ENCODE measurements around the gene FBXO24. TPM values are rescaled to one million over a fixed set of nuclear protein-coding genes. Genes with fewer than 3 reads are reported as not detected.

The FBXO24 gene
- total RNA-seq, 4 donors from 2014 or later, result 2.9 to 4.9 TPM; not detected in 2

DNA sequence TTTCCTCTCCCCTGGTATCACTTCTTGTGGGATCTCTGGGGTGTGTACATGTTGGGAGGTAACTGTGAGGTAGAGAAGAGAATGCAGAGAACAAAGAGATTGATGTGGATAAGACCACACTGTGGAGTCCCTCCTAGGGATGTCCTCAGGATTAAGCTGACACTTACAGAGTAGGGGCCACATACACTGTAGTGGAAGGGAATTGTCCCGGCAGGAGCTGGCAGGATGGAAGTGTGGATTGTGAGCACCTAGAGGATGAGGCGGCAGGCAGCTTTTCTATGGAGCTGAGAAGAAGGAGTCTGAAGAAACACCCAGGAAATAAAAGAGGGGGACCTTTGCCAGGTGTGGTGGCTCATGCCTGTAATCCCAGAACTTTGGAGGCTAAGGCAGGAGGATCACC lies 33.6 kb upstream of the FBXO24 start:
- no peak overlapping the region for H3K27ac ChIP-seq
- intact Hi-C loops (cut with DNase I; ENCODE audit: low total_unique reads), result no loop called here
- DNase-seq, result no peak
- H3K4me3 ChIP-seq, result no peak overlapping the region
- H3K4me1 ChIP-seq, result peaks cover 7 to 11% of the 10 kb centered on the region in 2 donors
- no peaks in the 10 kb centered on the region for H3K36me3 ChIP-seq
- TF ChIP-seq, protein P1, sequence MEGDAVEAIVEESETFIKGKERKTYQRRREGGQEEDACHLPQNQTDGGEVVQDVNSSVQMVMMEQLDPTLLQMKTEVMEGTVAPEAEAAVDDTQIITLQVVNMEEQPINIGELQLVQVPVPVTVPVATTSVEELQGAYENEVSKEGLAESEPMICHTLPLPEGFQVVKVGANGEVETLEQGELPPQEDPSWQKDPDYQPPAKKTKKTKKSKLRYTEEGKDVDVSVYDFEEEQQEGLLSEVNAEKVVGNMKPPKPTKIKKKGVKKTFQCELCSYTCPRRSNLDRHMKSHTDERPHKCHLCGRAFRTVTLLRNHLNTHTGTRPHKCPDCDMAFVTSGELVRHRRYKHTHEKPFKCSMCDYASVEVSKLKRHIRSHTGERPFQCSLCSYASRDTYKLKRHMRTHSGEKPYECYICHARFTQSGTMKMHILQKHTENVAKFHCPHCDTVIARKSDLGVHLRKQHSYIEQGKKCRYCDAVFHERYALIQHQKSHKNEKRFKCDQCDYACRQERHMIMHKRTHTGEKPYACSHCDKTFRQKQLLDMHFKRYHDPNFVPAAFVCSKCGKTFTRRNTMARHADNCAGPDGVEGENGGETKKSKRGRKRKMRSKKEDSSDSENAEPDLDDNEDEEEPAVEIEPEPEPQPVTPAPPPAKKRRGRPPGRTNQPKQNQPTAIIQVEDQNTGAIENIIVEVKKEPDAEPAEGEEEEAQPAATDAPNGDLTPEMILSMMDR (IDR thresholded peaks at IDR 0.05), result no peak
- TF ChIP-seq POLR2A (IDR thresholded peaks at IDR 0.05), result no peak
- no peaks in the 10 kb centered on the region for H3K27me3 ChIP-seq
- no peaks in the 10 kb centered on the region for H3K9me3 ChIP-seq

DNA sequence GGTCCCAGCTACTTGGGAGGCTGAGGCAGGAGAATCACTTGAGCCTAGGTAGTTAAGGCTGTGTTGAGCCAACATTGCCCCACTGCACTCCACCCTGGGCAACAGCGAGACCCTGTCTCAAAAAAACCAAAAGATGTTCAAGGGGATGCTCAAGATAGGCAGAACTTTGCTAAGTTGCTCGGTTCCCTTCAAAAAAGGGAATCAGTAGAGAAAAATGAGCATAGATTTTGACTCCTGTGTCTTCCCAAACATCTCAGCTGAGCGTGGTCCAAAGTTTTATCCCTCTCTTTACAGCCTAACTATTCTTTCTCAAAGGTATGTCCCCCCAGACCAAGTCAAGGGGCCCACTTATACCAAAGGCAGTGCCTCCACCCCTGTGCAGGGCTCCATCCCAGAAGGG lies 33.1 kb upstream of the FBXO24 start:
- no peak for TF ChIP-seq POLR2A (IDR thresholded peaks at IDR 0.05)
- TF ChIP-seq, protein P1 (IDR thresholded peaks at IDR 0.05), result no peak
- no peak for DNase-seq
- H3K36me3 ChIP-seq, result no peaks in the 10 kb centered on the region
- intact Hi-C loops (cut with DNase I; ENCODE audit: low total_unique reads), result no loop called here
- H3K27ac ChIP-seq, result no peak overlapping the region
- no peaks in the 10 kb centered on the region for H3K27me3 ChIP-seq
- H3K4me3 ChIP-seq, result no peak overlapping the region
- H3K9me3 ChIP-seq, result no peaks in the 10 kb centered on the region
- H3K4me1 ChIP-seq, result peaks cover 2 to 7% of the 10 kb centered on the region in 2 donors

DNA sequence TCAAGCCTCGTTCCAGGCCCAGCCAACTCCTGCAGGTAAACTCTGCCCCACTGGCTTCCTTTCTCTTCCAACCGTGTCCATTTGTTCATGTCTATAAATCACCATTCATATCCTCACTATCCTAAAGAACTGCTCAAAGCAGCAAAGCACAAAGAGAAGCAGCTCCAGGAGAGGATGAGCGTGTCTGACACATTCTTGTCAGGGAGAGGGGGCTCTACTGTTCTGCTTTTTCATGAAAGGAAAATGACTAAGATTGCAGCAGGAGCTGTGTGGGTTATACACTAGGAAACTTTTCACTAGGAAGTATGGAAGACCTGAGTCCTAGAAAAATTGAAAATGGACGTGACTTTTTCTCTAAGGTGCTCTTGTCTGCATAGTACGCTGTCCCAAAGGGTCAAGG lies 30.4 kb upstream of the FBXO24 start:
- intact Hi-C loops (cut with DNase I; ENCODE audit: low total_unique reads), result loop anchor here (5.0 kb wide), 1 partner anchor 83 kb away; no protein-coding TSS in a partner anchor

DNA sequence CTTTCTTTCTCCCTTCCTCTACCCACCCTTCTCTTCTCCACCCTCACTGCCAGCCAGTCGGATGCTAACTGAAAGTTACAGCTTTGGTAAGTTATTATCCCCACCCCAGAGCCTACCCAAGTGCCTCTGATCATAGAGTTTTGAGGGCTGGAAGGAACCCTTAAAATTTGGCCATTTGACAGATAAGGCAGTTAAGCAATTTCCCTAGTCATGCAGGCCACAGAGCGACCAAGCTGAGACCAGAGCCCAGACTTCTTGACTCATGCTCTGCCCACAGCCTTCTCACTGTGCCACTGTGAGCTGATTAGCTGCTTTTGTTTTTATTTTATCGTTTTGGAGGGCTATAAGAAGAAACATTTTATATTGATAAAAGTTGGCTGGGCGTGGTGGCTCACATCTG lies 29.6 kb upstream of the FBXO24 start:
- intact Hi-C loops (cut with DNase I; ENCODE audit: low total_unique reads), result loop anchor here (5.0 kb wide), 1 partner anchor 84 kb away; no protein-coding TSS in a partner anchor
- no peaks in the 10 kb centered on the region for H3K9me3 ChIP-seq
- no peak overlapping the region for H3K27ac ChIP-seq
- no peaks in the 10 kb centered on the region for H3K4me1 ChIP-seq
- no peak for DNase-seq
- no peak for TF ChIP-seq POLR2A (IDR thresholded peaks at IDR 0.05)
- TF ChIP-seq, protein P1 (IDR thresholded peaks at IDR 0.05), result no peak
- no peaks in the 10 kb centered on the region for H3K36me3 ChIP-seq
- no peak overlapping the region for H3K4me3 ChIP-seq
- H3K27me3 ChIP-seq, result no peaks in the 10 kb centered on the region

More for the DNA sequence above, 30.4 kb upstream of the FBXO24 start:
- TF ChIP-seq, protein P1 (IDR thresholded peaks at IDR 0.05), result no peak
- no peak for TF ChIP-seq POLR2A (IDR thresholded peaks at IDR 0.05)
- Histone ChIP-seq H3K4me3 (no peak overlapping the region), H3K4me1 (no peaks in the 10 kb centered on the region), H3K36me3 (no peaks in the 10 kb centered on the region), H3K27me3 (no peaks in the 10 kb centered on the region), H3K27ac (no peak overlapping the region), H3K9me3 (no peaks in the 10 kb centered on the region)
- DNase-seq, result no peak

DNA sequence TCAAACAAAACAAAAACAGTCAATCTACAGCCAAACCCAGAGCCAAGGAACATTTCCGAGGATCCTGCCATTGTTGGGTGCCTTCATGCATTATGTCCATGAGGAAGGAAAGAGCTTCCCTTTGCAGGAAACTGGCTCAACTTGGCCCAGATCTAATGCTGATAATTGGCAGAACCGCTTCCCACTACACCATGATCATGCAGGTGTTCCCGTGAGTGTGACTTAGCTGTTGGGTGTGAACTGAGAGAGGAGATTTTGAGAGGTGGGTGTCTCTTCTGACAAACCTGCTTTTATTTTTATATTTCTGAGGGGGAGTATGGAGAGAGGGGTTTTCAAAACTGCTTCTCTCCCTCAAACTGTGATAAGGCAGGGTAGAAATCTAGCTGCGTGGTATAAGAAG lies 27.0 kb upstream of the FBXO24 start:
- H3K4me3 ChIP-seq, result no peak overlapping the region
- H3K36me3 ChIP-seq, result no peaks in the 10 kb centered on the region
- no peaks in the 10 kb centered on the region for H3K4me1 ChIP-seq
- H3K27ac ChIP-seq, result no peak overlapping the region
- TF ChIP-seq, protein P1 (IDR thresholded peaks at IDR 0.05), result no peak
- TF ChIP-seq POLR2A (IDR thresholded peaks at IDR 0.05), result no peak
- no peaks in the 10 kb centered on the region for H3K27me3 ChIP-seq
- DNase-seq, result no peak
- intact Hi-C loops (cut with DNase I; ENCODE audit: low total_unique reads), result loop anchor here (5.0 kb wide), 1 partner anchor 87 kb away; no protein-coding TSS in a partner anchor
- H3K9me3 ChIP-seq, result no peaks in the 10 kb centered on the region
